ENCODE measurements around the gene CRELD1.

DNA sequence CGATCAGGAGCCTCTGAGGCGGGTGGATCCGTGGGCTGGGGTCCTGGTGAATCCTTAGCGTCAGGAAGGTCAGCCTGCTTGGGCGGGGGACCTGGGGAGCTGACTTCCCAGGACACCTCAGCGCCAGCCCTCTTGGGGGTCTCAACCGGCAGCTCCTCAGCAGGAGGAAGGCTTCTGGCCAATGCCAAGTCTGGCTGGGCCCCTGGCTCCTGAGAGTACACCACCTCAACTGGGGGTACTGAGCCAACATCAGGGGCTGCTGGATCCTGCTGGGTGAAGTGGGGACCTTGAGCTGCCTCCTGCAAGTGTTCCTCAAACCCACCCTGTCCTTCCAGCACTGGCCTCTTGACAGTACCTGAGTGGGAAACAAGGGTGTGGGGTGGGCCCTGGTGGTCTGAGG, 15.5 kb downstream of the CRELD1 start:
- TF ChIP-seq, protein P1, sequence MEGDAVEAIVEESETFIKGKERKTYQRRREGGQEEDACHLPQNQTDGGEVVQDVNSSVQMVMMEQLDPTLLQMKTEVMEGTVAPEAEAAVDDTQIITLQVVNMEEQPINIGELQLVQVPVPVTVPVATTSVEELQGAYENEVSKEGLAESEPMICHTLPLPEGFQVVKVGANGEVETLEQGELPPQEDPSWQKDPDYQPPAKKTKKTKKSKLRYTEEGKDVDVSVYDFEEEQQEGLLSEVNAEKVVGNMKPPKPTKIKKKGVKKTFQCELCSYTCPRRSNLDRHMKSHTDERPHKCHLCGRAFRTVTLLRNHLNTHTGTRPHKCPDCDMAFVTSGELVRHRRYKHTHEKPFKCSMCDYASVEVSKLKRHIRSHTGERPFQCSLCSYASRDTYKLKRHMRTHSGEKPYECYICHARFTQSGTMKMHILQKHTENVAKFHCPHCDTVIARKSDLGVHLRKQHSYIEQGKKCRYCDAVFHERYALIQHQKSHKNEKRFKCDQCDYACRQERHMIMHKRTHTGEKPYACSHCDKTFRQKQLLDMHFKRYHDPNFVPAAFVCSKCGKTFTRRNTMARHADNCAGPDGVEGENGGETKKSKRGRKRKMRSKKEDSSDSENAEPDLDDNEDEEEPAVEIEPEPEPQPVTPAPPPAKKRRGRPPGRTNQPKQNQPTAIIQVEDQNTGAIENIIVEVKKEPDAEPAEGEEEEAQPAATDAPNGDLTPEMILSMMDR (IDR thresholded peaks at IDR 0.05) = no peak
- TF ChIP-seq POLR2A (IDR thresholded peaks at IDR 0.05) = no peak

Measured in esophagus squamous epithelium (tissue), 4 donors.